Measurements from ENCODE around the gene ABCC3.

The ABCC3 gene

DNA sequence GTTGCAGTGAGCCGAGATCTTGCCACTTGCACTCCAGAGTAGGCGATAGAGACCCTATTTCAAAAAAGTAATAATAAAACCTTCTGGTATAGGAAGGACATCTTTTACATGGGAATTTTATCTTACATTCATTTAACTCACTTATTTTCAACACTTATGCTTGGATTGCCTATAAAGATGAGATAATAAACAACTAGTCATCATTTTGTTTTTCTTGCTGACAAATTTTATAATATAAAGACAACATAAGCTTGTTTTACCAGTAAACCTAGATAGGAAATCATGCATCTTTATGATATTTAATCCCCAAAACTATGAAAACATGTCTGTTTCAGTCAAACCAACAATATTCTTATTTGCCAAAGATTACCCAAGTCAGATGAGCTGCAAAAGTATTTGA is 17.0 kb downstream of the ABCC3 start:
- in situ Hi-C loops (cut with MboI; ENCODE audit: low sequenced_read_pairs, unreplicated experiment): no loop called here
- TF ChIP-seq, protein P1, sequence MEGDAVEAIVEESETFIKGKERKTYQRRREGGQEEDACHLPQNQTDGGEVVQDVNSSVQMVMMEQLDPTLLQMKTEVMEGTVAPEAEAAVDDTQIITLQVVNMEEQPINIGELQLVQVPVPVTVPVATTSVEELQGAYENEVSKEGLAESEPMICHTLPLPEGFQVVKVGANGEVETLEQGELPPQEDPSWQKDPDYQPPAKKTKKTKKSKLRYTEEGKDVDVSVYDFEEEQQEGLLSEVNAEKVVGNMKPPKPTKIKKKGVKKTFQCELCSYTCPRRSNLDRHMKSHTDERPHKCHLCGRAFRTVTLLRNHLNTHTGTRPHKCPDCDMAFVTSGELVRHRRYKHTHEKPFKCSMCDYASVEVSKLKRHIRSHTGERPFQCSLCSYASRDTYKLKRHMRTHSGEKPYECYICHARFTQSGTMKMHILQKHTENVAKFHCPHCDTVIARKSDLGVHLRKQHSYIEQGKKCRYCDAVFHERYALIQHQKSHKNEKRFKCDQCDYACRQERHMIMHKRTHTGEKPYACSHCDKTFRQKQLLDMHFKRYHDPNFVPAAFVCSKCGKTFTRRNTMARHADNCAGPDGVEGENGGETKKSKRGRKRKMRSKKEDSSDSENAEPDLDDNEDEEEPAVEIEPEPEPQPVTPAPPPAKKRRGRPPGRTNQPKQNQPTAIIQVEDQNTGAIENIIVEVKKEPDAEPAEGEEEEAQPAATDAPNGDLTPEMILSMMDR (IDR thresholded peaks at IDR 0.05; ENCODE audit: borderline replicate concordance, control extremely low read depth, extremely low read depth, insufficient read depth, missing control alignments): no peak
- DNase-seq (ENCODE audit: low spot score): no peak

DNA sequence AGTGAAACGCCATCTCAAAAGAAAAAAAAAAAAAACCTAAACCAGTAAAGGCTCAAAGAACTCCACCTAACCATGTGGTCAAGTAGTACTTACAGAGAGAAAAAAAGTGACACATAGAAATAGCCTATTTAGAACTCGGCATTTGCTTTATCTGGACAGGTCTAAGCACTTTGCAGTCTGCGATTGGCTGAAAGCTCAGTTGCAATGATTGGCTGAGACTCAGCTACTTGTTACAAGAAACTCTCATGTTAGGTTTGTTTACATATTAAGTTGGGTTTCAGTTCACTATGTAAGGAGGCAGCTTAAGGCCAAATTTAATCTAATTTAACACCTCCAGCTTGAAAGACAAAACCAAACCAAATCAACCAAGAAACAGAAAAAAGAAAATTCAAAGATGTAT is 19.1 kb downstream of the ABCC3 start:
- TF ChIP-seq, protein P1 (IDR thresholded peaks at IDR 0.05; ENCODE audit: borderline replicate concordance, control extremely low read depth, extremely low read depth, insufficient read depth, missing control alignments): no peak
- no peak for DNase-seq (ENCODE audit: low spot score)
- in situ Hi-C loops (cut with MboI; ENCODE audit: low sequenced_read_pairs, unreplicated experiment): no loop called here

DNA sequence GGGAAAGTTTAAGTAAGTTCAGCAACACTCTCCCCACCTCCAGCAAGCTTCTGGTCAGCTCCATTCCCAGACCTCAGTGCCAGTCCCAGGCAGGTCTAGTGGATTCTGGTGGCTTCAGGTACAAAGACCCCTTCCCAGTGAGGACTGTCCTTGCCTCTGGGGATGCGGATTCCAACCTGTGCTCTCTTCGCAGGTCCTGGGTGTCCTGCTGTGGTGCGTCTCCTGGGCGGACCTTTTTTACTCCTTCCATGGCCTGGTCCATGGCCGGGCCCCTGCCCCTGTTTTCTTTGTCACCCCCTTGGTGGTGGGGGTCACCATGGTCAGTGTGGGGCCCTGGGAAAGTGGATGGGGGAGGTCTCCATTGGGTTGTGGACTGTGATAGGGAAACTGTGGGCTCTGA is 21.8 kb downstream of the ABCC3 start:
- DNase-seq (ENCODE audit: low spot score): no peak
- TF ChIP-seq, protein P1 (IDR thresholded peaks at IDR 0.05; ENCODE audit: borderline replicate concordance, control extremely low read depth, extremely low read depth, insufficient read depth, missing control alignments): no peak
- in situ Hi-C loops (cut with MboI; ENCODE audit: low sequenced_read_pairs, unreplicated experiment): no loop called here

DNA sequence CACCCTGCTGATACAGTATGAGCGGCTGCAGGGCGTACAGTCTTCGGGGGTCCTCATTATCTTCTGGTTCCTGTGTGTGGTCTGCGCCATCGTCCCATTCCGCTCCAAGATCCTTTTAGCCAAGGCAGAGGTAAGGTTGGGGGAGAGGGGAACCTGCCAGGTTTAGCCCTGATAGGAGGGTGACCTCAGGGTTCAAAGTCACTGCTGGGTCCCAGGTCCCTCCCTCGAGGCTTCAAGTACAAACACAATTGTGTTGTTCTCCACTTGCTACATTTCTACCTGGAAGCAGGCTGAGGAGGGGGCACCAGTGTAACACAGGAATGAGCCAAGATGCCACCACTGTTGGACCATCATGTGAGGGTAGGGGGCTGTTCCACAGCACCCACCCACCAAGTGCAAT is 22.4 kb downstream of the ABCC3 start:
- DNase-seq (ENCODE audit: low spot score): no peak
- in situ Hi-C loops (cut with MboI; ENCODE audit: low sequenced_read_pairs, unreplicated experiment): no loop called here
- TF ChIP-seq, protein P1 (IDR thresholded peaks at IDR 0.05; ENCODE audit: borderline replicate concordance, control extremely low read depth, extremely low read depth, insufficient read depth, missing control alignments): no peak

DNA sequence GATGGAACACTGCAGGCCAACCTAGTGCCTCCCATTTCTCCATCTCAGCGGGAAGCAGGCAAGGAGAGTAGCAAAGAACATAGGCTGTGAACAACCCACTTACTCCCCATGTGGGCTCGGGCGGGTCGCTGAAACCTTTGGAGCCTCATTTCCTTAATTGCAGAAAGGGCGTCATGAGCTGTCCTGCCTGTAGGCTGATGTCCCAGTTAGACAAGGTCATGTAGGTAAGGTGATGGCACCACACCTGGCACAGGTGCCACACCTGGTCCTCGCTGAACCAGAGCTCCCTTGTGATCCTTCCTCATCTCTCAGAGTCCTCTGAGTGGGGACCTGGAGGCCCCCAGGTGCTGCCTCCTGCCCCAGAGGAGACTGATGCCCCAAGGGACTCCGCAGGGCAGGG is 22.9 kb downstream of the ABCC3 start:
- DNase-seq (ENCODE audit: low spot score): no peak
- TF ChIP-seq, protein P1 (IDR thresholded peaks at IDR 0.05; ENCODE audit: borderline replicate concordance, control extremely low read depth, extremely low read depth, insufficient read depth, missing control alignments): no peak
- in situ Hi-C loops (cut with MboI; ENCODE audit: low sequenced_read_pairs, unreplicated experiment): no loop called here

DNA sequence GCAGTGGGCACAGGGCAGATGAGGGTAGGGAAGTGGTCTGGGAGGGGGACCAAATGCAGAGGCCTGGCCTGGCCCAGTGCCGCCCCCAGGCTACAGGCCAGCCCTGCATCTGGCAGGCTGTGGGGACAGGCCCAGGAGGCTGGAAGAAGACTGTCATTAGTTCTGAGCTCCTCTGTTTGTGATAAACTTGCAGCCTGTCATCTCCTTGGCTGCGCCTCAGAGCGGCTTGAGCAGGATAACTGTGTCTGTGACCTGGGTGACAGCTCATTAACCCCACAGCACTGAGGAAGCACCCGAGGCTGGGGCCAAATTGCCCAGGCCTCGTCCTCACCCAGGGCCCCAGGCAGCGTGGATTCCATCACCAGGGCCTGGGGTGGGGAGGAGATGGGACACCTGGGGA is 23.9 kb downstream of the ABCC3 start:
- in situ Hi-C loops (cut with MboI; ENCODE audit: low sequenced_read_pairs, unreplicated experiment): no loop called here

More for the DNA sequence above, 23.9 kb downstream of the ABCC3 start:
- no peak for DNase-seq (ENCODE audit: low spot score)
- TF ChIP-seq, protein P1 (IDR thresholded peaks at IDR 0.05; ENCODE audit: borderline replicate concordance, control extremely low read depth, extremely low read depth, insufficient read depth, missing control alignments): no peak
